GM21360 (cell line): ENCODE data around the gene ADGRE3.
"Not testable (repeated sequence)": the region's sequence is repeated elsewhere in the genome, so short reads cannot be mapped to it uniquely, and the experiment has no call there.

Experiments used
- ATAC-seq: cut with Tn5 transposase; IDR thresholded peaks from one replicate; pipeline ENCODE4 v1.9.1; 2021; ENCODE audit warnings: mild to moderate bottlenecking, moderate library complexity; ENCODE audit not compliant: unreplicated experiment

The ADGRE3 gene

GRCh38 chr19:14603990-14604387 is 70.7 kb downstream of the ADGRE3 start:
- ATAC-seq, result peak; percentile 69

- no peak for ATAC-seq
Measured at GRCh38 chr19:14599548-14600147, 75.0 kb downstream of the ADGRE3 start.

GRCh38 chr19:14595558-14595957 is 79.1 kb downstream of the ADGRE3 start:
- no peak for ATAC-seq

GRCh38 chr19:14589433-14589832 is 85.2 kb downstream of the ADGRE3 start:
- ATAC-seq, result not testable (repeated sequence)

- ATAC-seq, result peak; percentile 66
Measured at GRCh38 chr19:14585187-14585586, 89.5 kb downstream of the ADGRE3 start.

- not testable (repeated sequence) for ATAC-seq
Measured at GRCh38 chr19:14584372-14584771, 90.3 kb downstream of the ADGRE3 start.

GRCh38 chr19:14582894-14583340 is 91.7 kb downstream of the ADGRE3 start, which contains the start of gene CLEC17A:
CLEC17A (plus strand) TSS chr19:14583084; CDS start chr19:14583161, 77 bp downstream.
- no peak for ATAC-seq

- ATAC-seq, result no peak
Measured at GRCh38 chr19:14580623-14581237, 93.9 kb downstream of the ADGRE3 start.

GRCh38 chr19:14577885-14578427 is 96.7 kb downstream of the ADGRE3 start:
- ATAC-seq, result no peak

GRCh38 chr19:14577264-14577663 is 97.4 kb downstream of the ADGRE3 start:
- ATAC-seq, result no peak

GRCh38 chr19:14576363-14576762 is 98.3 kb downstream of the ADGRE3 start:
- no peak for ATAC-seq

- no peak for ATAC-seq
Measured at GRCh38 chr19:14575428-14575980, 99.1 kb downstream of the ADGRE3 start.

- ATAC-seq, result peak; percentile 76
Measured at GRCh38 chr19:14571695-14572490, 102.8 kb downstream of the ADGRE3 start, which contains the start of gene NDUFB7. NDUFB7 (minus strand) TSS chr19:14572066; CDS start chr19:14572000, 66 bp downstream.

GRCh38 chr19:14570864-14571527 is 103.6 kb downstream of the ADGRE3 start:
- no peak for ATAC-seq
